ENCODE data around the gene KAT8.
"Not testable (repeated sequence)": the region's sequence is repeated elsewhere in the genome, so short reads cannot be mapped to it uniquely, and the experiment has no call there.

GRCh38 chr16:31100876-31101641, 16.4 kb upstream of the KAT8 start:
- TF ChIP-seq CTCF (IDR thresholded peaks at IDR 0.05; ENCODE audit: poor library complexity); EZH2 (IDR thresholded peaks at IDR 0.05; ENCODE audit: borderline replicate concordance); EZH2phosphoT487 (IDR thresholded peaks at IDR 0.05; ENCODE audit: low read depth, severe bottlenecking, unreplicated experiment): not testable (repeated sequence)

Data from hepatocyte (in vitro differentiated cells).